GM19463 (cell line): ENCODE data around the gene CCIN.
A peak's percentile ranks its signal among the peaks of the same experiment; 100 is the strongest.

Experiments used
- ATAC-seq: cut with Tn5 transposase; IDR thresholded peaks from one replicate; pipeline ENCODE4 v1.9.1; 2021; ENCODE audit warnings: mild to moderate bottlenecking, moderate library complexity; ENCODE audit not compliant: unreplicated experiment

The CCIN gene

GRCh38 chr9:36140086-36141084 is 28.8 kb upstream of the CCIN start:
- no peak for ATAC-seq

GRCh38 chr9:36141288-36141687 is 27.9 kb upstream of the CCIN start:
- ATAC-seq: no peak

- no peak for ATAC-seq
Observed at GRCh38 chr9:36141761-36142160, 27.4 kb upstream of the CCIN start.

GRCh38 chr9:36142510-36143244 is 26.5 kb upstream of the CCIN start:
- ATAC-seq: no peak

GRCh38 chr9:36143245-36143641 is 25.9 kb upstream of the CCIN start:
- no peak for ATAC-seq

GRCh38 chr9:36144309-36145232 is 24.6 kb upstream of the CCIN start:
- no peak for ATAC-seq

- no peak for ATAC-seq
Observed at GRCh38 chr9:36145970-36146369, 23.2 kb upstream of the CCIN start.

- ATAC-seq: no peak
Observed at GRCh38 chr9:36146651-36147050, 22.5 kb upstream of the CCIN start.

- no peak for ATAC-seq
Observed at GRCh38 chr9:36147441-36148175, 21.6 kb upstream of the CCIN start.

GRCh38 chr9:36148311-36149051 is 20.7 kb upstream of the CCIN start:
- ATAC-seq: peak; percentile 62

GRCh38 chr9:36149197-36149596 is 20.0 kb upstream of the CCIN start:
- ATAC-seq: no peak

GRCh38 chr9:36150574-36151315 is 18.4 kb upstream of the CCIN start:
- no peak for ATAC-seq

GRCh38 chr9:36151316-36152210 is 17.6 kb upstream of the CCIN start:
- ATAC-seq: peak; percentile 81

GRCh38 chr9:36152741-36153438 is 16.3 kb upstream of the CCIN start:
- ATAC-seq: no peak

- no peak for ATAC-seq
Observed at GRCh38 chr9:36153746-36154145, 15.4 kb upstream of the CCIN start.

GRCh38 chr9:36154331-36154952 is 14.7 kb upstream of the CCIN start:
- no peak for ATAC-seq

- no peak for ATAC-seq
Observed at GRCh38 chr9:36156116-36156515, 13.1 kb upstream of the CCIN start.
